HG03095 (cell line): Measurements from ENCODE around the gene SEC24A.
"Not testable (repeated sequence)": the region's sequence is repeated elsewhere in the genome, so short reads cannot be mapped to it uniquely, and the experiment has no call there.

Experiments used
- ATAC-seq: cut with Tn5 transposase; IDR thresholded peaks from one replicate; pipeline ENCODE4 v1.9.1; 2021; ENCODE audit warnings: moderate library complexity; ENCODE audit not compliant: unreplicated experiment

Gene SEC24A

DNA sequence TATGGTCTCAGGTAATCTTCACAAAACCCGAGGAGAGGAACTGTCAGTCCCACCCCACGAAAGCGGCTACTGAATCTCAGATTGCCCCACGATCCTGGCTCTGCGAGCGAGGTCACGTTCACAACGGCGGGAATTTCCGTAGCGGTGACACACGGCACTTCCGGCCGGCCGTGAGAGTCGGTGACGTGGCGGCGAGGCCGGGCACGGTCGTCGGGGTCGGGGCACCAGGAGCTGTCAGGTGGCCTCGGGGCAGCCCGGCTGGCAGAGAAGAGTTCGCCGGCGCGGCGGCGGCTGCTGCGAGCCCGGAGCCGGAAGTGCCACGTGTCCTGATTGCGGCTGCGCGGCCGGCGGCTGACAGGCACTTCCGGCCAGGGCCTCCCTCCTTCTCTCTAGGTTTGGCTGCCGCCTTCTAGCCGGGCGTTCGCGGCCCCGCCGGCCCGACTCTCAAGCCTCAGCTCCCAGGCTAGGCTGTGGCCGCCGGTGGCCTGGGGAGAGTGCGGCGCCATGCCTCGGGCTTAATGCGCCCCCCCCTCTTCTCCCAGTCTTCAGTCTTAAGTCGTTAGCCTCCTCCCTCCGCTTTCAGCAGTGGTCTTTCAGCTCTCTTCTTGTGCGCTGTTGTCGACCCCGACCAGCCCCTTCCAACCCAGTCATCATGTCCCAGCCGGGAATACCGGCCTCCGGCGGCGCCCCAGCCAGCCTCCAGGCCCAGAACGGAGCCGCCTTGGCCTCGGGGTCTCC, at the start of gene SEC24A:
TSS of gene SEC24A (plus strand) at position 361 of the 738 bp plus-strand sequence. CDS start at position 653, 292 bp downstream.
- peak; percentile 63 for ATAC-seq

DNA sequence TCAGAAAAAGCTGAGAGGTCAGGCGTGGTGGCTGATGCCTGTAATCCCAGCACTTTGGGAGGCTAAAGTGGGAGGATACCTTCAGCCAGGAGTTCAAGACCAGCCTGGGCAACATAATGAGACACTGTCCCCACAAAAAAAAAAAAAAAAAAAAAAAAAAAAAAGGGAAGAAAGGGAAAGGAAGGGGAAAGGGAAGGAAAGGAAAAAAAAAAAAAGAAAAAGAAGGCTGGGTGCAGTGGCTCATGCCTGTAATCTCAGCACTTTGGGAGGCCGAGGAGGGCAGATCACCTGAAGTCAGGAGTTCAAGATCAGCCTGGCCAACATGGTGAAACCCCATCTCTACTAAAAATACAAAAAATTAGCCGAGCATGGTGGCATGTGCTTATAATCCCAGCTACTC, 48.8 kb upstream of the SEC24A start:
- not testable (repeated sequence) for ATAC-seq

DNA sequence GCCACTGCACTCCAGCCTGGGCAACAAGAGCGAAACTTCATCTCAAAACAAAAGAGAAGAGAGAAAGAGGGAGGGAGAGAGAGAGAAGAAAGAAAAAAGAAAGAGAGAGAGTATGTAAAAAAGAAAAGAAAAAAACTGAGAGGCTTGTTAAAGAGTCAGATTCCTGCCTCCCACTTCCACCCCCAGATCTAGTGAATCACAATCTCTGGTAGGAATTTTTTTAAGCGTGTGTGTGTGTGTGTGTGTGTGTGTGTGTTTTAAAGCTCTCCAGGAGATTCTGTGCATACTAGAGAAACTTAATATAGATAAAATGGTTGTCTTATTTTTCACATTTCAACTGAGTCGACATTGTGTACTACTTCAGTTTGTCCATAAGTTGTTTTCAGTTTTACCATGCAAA, 48.0 kb upstream of the SEC24A start:
- no peak for ATAC-seq

- ATAC-seq: no peak
These were observed 45.5 kb upstream of the SEC24A start for GRCh38 chr5:134603059-134603458.

- no peak for ATAC-seq
These were observed 43.7 kb upstream of the SEC24A start for GRCh38 chr5:134604908-134605307.

- no peak for ATAC-seq
These were observed 41.9 kb upstream of the SEC24A start for GRCh38 chr5:134606726-134607125.

GRCh38 chr5:134608555-134608954, 40.0 kb upstream of the SEC24A start:
- ATAC-seq: no peak

GRCh38 chr5:134609232-134609851, 39.2 kb upstream of the SEC24A start:
- peak; percentile 45 for ATAC-seq

GRCh38 chr5:134610725-134611124, 37.9 kb upstream of the SEC24A start:
- ATAC-seq: no peak

GRCh38 chr5:134611515-134611914, 37.1 kb upstream of the SEC24A start:
- no peak for ATAC-seq

- no peak for ATAC-seq
These were observed 34.0 kb upstream of the SEC24A start for GRCh38 chr5:134614450-134615085.

GRCh38 chr5:134620634-134621033, 28.0 kb upstream of the SEC24A start:
- ATAC-seq: no peak

DNA sequence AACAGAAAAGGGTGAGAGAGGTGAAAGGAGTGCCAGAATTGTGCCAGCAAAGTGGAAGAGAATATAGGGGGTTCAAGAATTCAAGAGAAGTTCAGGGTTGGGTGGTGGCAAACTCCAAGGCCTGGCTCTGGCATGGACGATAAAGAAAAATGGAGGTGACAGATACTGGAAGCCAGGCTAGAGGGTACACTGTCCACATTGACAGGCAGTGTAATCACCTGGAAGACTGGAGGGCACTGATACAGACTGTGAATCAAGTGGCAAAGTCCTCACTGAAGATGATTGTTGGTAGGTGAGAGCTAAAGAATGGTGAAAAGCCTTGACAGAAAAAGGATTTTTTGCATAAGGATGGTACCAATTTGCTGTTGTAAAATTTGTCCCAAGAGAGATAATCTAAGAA, 23.0 kb upstream of the SEC24A start:
- ATAC-seq: no peak

DNA sequence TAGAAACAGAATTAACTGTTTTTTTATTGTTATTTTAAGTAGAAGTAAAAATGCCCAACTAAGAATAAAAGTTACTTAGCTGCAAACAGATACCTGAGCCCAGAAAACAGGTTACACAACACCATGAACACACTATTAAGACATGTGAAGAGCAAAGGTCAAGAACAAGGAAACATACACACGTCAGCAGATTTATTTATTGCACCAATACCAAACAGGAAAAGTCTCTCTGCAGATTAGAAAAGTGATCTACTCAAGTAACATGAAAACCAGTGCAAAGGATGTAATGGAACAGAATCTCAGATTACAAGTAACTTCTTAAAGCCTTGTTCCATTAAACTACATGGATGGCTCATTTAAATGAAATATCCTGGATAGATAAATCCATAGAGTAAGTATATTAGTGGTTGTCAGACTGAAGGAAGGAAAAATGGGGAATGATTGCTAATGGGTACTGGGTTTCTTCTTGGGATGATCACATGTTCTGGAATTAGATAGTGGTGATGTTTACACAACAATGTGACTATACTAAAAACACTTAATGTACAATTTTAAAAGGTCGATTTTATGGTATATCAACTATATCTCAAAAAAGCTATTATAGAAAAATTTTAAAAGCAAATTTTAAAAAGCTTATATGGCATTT, 22.1 kb upstream of the SEC24A start:
- ATAC-seq: no peak

DNA sequence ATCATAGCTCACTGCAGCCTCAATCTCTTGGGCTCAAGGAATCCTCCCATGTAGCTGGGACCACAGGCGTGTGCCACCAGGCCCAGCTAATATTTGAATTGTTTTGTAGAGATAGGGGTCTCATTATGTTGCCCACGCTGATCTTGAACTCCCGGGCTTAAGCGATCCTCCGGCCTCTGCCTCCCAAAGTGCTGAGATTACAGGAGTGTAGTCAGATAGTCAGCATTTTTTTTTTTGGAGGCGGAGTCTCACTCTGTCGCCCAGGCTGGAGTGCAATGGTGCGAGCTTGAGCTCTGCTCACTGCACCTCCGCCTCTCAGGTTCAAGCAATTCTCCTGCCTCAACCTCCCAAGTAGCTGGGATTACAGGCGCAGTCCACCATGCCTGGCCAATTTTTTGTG, 14.4 kb upstream of the SEC24A start:
- no peak for ATAC-seq

GRCh38 chr5:134635366-134635765, 13.2 kb upstream of the SEC24A start:
- not testable (repeated sequence) for ATAC-seq

GRCh38 chr5:134637116-134637721, 11.4 kb upstream of the SEC24A start:
- ATAC-seq: no peak

- no peak for ATAC-seq
These were observed 9.8 kb upstream of the SEC24A start for GRCh38 chr5:134638760-134639201.

GRCh38 chr5:134642931-134643530, 5.6 kb upstream of the SEC24A start:
- no peak for ATAC-seq

GRCh38 chr5:134647750-134648424, 698 bp upstream of the SEC24A start:
- ATAC-seq: peak; percentile 38
